ENCODE data around the gene NME2.
"Not testable (repeated sequence)": the region's sequence is repeated elsewhere in the genome, so short reads cannot be mapped to it uniquely, and the experiment has no call there.

NME2 gene

DNA sequence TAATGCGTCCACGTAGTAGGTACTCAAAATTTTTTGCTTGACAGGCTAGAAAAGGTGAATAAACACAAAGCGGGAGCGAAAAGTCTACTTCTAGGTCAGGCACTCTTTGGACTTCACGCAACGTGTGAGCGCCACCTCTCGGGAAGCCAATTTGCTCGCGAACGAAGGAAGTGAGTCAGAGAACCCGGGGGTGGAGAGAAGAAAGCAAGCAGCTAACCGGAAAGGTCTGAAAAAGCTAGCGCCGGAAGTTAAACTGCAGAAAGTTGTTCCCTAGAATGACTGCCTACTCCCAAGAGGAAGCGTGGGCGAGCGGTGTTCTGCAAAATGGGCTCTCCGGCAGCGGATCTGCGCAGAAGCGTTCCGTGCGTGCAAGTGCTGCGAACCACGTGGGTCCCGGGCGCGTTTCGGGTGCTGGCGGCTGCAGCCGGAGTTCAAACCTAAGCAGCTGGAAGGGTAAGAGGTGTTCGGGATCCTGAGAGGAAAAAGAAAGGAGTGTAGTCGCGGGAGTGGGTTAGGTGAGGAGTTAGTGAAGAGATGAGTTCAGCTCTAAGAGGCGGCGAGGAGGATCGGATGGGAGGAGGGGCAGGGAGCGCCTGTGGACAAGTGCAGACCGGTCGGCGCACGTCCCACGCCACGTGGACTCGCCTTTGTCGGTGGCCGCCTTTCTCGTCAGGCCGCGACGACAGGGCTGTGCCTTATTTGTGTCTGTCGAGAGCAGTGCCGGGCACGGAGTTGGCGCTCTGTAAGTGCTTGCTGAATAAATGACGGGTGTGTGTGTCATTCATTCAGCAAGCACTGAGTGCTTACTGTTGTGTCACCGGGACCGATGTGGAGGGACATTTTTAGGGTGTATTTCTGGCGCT, 12.8 kb upstream of the NME2 start, which contains the start of gene NME1:
Gene NME1, plus strand, starts transcription at position 350 of the 863 bp plus-strand sequence. CDS start 2,096 bp downstream, outside the sequence.
- peak; percentile 97 for DNase-seq

DNA sequence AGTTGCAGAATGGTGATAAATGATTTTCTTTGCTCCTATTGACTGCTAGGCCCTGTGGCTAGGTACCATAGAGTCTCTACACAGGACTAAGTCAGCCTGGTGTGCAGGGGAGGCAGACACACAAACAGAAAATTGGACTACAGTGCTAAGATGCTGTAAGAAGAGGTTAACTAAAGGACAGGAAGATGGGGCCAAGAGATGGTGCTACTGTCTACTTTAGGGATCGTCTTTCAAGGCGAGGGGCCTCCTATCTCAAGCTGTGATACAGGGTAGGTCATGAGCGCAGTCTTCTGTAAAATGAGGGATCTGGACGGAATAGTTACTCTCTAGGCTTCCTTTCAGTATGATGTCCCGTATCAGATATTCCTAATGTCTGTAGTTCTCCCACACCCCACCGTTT, 12.0 kb upstream of the NME2 start:
- no peak for DNase-seq

- DNase-seq: no peak
These were observed 10.8 kb upstream of the NME2 start for GRCh38 chr17:51155416-51155815.

- no peak for DNase-seq
These were observed 6.6 kb upstream of the NME2 start for GRCh38 chr17:51159604-51160003.

GRCh38 chr17:51161541-51161940, 4.7 kb upstream of the NME2 start:
- DNase-seq: no peak

DNA sequence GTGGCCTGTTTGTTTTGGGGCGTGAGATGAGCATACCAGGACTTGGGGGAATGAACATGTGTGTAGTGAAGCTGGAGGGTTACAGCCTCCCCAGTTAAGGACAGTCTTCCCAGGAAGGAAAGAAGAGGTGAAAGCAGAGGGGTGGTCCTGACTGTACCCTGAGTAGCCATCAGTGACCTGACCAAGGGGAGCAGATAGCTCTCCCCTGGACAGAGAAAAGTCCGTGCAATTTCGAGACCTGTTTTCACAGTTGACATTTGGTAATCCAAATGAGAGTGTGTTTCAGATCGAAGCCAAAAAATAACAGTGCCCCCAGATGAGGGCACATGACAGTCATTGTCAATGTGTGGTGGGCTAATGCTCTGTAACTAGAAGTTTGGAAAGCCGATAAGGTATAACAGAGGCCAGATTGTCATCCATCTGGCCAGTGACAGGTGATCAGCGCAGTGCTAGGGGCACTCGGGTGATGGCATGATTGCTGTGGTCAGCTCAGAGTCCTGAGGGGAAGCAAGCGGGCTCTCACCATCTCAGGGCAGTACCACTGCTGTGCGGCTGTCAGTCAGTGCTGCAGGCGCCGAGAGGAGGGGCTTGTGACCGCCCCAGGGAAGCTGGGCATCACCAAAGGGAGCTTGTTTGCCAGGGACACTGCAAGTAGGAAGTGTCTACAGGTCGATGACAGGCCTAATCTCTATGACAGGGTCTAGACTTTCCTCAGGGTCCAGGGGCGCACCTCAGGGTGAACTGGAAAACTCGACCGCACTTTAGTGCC, 1.1 kb upstream of the NME2 start:
- DNase-seq: no peak

DNA sequence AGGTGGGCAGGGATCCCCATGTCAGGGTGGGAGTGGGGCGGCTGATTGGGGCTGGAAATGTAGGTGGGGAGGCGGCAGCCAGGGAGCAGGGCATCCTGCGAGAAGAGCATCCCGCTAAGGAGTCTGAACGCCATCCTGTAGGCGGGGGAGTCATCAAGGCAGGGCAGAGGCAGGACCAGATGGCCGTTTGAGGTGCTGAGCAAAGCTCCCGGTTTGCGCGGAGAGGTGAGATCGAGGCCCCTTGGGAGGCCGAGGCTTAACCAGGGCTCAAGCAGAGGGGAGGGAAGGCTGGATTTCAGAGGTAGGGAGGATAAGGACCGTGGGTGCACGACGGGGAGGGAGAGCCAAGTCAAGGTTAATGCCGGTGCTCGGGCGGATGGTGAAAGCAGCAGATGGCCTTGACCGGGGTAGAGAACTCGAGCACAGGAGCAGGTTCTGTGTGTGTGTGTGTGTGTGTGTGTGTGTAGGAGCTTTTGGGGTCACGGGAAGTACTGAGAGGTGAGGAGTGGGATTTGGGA, 472 bp upstream of the NME2 start:
- DNase-seq: no peak

GRCh38 chr17:51166987-51167931, 1.0 kb downstream of the NME2 start:
- DNase-seq: peak; percentile 12

GRCh38 chr17:51169340-51169739, 3.1 kb downstream of the NME2 start:
- no peak for DNase-seq

GRCh38 chr17:51170736-51171135, 4.5 kb downstream of the NME2 start:
- no peak for DNase-seq

- not testable (repeated sequence) for DNase-seq
These were observed 5.8 kb downstream of the NME2 start for GRCh38 chr17:51172030-51172429.

GRCh38 chr17:51180486-51180885, 14.3 kb downstream of the NME2 start:
- no peak for DNase-seq

DNA sequence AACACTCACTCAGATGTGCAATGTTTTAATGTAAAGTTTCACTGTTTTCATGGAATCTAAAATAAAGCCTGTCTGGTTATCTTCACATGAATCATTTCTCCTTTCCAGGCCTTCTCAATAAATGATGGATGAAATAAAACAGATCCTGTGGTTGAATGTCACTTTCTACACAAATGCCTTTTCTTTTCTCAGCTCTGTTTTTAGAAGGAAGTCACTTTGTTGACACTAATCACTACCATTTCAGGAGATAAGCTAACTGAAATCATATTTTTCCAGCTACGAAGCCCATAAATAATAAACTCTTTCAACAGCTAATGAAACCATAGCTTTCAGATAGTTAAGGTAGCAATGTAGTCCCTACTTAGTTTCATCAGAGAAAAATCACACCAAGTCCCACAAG, 17.9 kb downstream of the NME2 start:
- no peak for DNase-seq

GRCh38 chr17:51185763-51186332, 19.6 kb downstream of the NME2 start:
- DNase-seq: no peak

GRCh38 chr17:51188271-51188833, 22.1 kb downstream of the NME2 start:
- DNase-seq: no peak

DNA sequence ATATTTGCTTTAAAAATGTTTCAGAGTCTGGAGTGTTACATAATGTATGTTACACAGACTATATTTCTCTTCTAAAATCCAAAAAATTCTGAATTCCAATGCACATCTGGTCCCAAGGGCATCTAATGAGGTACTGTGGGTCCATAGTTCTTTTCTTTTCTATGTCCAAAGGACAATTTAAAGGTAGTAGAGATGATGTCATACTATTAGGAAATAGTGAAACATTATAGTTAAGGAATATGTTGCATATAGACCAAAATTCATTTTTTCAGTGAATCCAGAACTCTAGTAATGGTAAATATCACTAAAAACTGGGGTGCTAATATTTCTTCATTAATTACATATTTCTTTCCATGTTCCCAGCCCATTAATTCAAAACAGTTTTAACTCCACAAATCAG, 23.0 kb downstream of the NME2 start:
- DNase-seq: no peak

- DNase-seq: no peak
These were observed 23.4 kb downstream of the NME2 start for GRCh38 chr17:51189628-51190027.

GRCh38 chr17:51191895-51192294, 25.7 kb downstream of the NME2 start:
- no peak for DNase-seq

DNA sequence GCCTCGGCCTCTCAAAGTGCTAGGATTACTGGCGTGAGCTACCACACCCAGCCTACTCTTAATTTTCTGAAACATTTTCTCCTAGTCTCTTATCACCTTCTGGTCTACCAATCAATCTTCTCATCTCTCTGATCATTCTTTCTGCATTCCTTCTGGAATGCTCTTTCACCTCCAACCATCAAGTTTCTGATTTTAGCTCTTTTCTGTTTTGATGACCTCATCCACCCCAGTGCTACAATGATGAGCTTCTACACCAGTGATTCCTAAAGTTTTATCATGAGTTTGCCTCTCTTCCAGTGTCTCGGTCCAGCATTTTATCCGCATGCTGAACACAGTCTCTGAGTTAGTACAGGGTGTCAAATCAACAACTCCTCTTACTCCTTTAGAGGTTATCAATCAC, 31.5 kb downstream of the NME2 start:
- DNase-seq: no peak

- no peak for DNase-seq
These were observed 34.1 kb downstream of the NME2 start for GRCh38 chr17:51200295-51200694.

DNA sequence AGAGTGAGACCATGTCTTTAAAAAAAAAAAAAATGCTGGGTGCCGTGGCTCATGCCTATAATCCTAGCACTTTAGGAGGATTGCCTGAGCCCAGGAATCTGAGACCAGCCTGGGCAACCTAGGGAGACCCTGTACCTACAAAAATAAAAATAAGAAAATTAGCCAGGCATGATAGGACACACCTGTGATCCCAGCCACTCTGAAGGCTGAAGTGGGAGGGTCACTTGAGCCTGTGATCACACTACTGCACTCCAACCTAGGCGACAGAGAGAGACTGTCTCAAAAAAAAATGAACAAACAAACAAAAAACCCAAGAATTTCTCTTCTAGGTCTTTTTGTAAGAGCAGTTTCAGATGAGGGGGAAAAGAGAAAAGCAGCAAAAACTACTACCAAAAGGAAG, 34.6 kb downstream of the NME2 start:
- DNase-seq: no peak

DNA sequence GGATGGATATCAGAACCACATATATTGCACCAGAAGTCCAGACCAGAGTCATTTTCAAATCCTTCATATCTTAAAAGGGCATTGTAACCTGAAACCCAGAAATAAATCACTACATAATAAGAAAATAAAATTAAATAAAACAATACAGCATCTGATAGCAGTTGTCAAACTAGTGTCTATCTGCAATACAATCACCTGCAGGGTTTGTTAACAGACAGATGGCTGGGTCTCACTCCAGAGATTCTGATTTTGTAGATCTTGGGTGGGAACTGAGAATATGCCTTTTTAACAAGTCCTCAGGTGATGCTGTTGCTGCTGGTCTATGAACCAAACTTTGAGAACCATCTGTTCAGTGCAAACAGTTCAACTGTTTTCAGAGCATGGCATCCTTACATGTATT, 37.6 kb downstream of the NME2 start:
- no peak for DNase-seq

Measured in NCI-H226 (cell line).